Smooth muscle cell (in vitro differentiated cells): ENCODE results near the gene LRRC4C. TPM values are rescaled to one million over a fixed set of nuclear protein-coding genes. Genes with fewer than 3 reads are reported as not detected.

Source experiments
- DNase-seq: peaks from one replicate; lab custom pipeline; 2025; ENCODE audit not compliant: unreplicated experiment; lab: John Stamatoyannopoulos, UW
- H2AFZ ChIP-seq: fragments of 200-600 bp; sonication (generic); 2 replicates; pipeline ENCODE4 v1.6.0; 2016; ENCODE audit warnings: antibody characterized with exemption, low read depth, mild to moderate bottlenecking
- H3F3A ChIP-seq: fragments of 200-600 bp; sonication (generic); 2 replicates; pipeline ENCODE4 v1.6.0; 2017; ENCODE audit warnings: antibody characterized with exemption, low read depth
- H3K27ac ChIP-seq: fragments of 200-600 bp; sonication (generic); 2 replicates; pipeline ENCODE4 v1.5.1; 2016; ENCODE audit warnings: low read depth, mild to moderate bottlenecking
- H3K27me3 ChIP-seq: fragments of 200-600 bp; sonication (generic); 2 replicates; pipeline ENCODE4 v1.6.1; 2016; ENCODE audit warnings: low read depth, mild to moderate bottlenecking
- H3K36me3 ChIP-seq: fragments of 200-600 bp; sonication (generic); 2 replicates; pipeline ENCODE4 v1.5.1; 2016; ENCODE audit warnings: low read depth
- H3K4me1 ChIP-seq: fragments of 200-600 bp; sonication (generic); 2 replicates; pipeline ENCODE4 v1.5.1; 2016; ENCODE audit warnings: low read depth
- H3K4me2 ChIP-seq: fragments of 200-600 bp; sonication (generic); 2 replicates; pipeline ENCODE4 v1.6.0; 2016; ENCODE audit warnings: mild to moderate bottlenecking
- H3K4me3 ChIP-seq: fragments of 200-600 bp; sonication (generic); 2 replicates; pipeline ENCODE4 v1.5.1; 2016; ENCODE audit warnings: mild to moderate bottlenecking
- H3K79me2 ChIP-seq: fragments of 200-600 bp; sonication (generic); 2 replicates; pipeline ENCODE4 v1.6.0; 2016; ENCODE audit warnings: low read depth, mild to moderate bottlenecking
- H3K9ac ChIP-seq: fragments of 200-600 bp; sonication (generic); 2 replicates; pipeline ENCODE4 v1.6.0; 2016; ENCODE audit warnings: low read depth
- H3K9me3 ChIP-seq: fragments of 200-600 bp; sonication (generic); replicated peaks from 2 replicates; pipeline ENCODE4 v1.5.1; 2016; ENCODE audit warnings: low read depth
- H4K20me1 ChIP-seq: fragments of 200-600 bp; sonication (generic); 2 replicates; pipeline ENCODE4 v1.6.0; 2016; ENCODE audit warnings: low read depth
- WGBS: methylation state at CpG from one replicate; pipeline ENCODE4 v1.1.7; 2016; ENCODE audit warnings: low lambda C conversion rate; 5-methylcytosine and 5-hydroxymethylcytosine counted together
- polyA plus RNA-seq: library from polyadenylated mRNA; unstranded; fragments of >200 nt; fragmentation: Nextera tagmentation; extraction: Ambion mirVana; gene quantifications from 2 replicates; pipeline ENCODE4 v1.2.1, GENCODE V29; 2016
- total RNA-seq: library from RNA; depleted of rRNA; stranded (reverse); fragments of >200 nt; gene quantifications from 2 replicates; pipeline ENCODE4 v1.2.3, GENCODE V29; 2014
- TF ChIP-seq, protein P1 (sequence below): fragments of 200-600 bp; sonication (generic); IDR thresholded peaks from 2 replicates; pipeline ENCODE4 v1.5.1; 2017; ENCODE audit warnings: borderline replicate concordance, mild to moderate bottlenecking, antibody characterized with exemption; ENCODE audit not compliant: insufficient read depth, poor library complexity, severe bottlenecking

LRRC4C gene
- total and polyA plus RNA-seq, 2 experiments from 2014 or later, result 7.3 to 10.1 TPM

DNA sequence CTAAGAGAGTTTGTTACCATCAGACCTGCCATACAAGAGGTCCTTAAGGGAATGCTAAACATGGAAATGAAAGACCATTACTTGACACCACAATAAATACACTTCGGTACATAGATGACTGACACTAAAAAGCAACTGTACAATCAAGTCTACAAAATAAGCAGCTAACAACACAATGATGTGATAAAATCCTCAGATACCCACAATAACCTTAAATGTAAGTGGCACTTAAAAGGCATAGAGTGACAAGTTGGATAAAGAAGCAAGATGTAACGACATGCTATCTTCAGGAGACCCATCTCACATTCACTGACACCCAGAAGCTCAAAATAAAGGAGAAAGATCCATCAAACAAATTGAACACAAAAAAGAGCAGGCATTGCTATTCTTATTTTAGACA lies 107.6 kb downstream of the LRRC4C start:
- Histone ChIP-seq H4K20me1 (no peaks in the 10 kb centered on the region), H3K4me2 (no peak overlapping the region), H2AFZ (no peak overlapping the region), H3K4me3 (no peak overlapping the region), H3F3A (no peaks in the 10 kb centered on the region), H3K4me1 (no peaks in the 10 kb centered on the region), H3K27me3 (no peaks in the 10 kb centered on the region), H3K9ac (no peak overlapping the region), H3K79me2 (no peaks in the 10 kb centered on the region), H3K36me3 (no peaks in the 10 kb centered on the region), H3K27ac (no peak overlapping the region), H3K9me3 (no peaks in the 10 kb centered on the region)
- 90% methylated on average over 2 of the region's 2 CpGs for WGBS
- DNase-seq, result no peak
- TF ChIP-seq, protein P1, sequence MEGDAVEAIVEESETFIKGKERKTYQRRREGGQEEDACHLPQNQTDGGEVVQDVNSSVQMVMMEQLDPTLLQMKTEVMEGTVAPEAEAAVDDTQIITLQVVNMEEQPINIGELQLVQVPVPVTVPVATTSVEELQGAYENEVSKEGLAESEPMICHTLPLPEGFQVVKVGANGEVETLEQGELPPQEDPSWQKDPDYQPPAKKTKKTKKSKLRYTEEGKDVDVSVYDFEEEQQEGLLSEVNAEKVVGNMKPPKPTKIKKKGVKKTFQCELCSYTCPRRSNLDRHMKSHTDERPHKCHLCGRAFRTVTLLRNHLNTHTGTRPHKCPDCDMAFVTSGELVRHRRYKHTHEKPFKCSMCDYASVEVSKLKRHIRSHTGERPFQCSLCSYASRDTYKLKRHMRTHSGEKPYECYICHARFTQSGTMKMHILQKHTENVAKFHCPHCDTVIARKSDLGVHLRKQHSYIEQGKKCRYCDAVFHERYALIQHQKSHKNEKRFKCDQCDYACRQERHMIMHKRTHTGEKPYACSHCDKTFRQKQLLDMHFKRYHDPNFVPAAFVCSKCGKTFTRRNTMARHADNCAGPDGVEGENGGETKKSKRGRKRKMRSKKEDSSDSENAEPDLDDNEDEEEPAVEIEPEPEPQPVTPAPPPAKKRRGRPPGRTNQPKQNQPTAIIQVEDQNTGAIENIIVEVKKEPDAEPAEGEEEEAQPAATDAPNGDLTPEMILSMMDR, result no peak

DNA sequence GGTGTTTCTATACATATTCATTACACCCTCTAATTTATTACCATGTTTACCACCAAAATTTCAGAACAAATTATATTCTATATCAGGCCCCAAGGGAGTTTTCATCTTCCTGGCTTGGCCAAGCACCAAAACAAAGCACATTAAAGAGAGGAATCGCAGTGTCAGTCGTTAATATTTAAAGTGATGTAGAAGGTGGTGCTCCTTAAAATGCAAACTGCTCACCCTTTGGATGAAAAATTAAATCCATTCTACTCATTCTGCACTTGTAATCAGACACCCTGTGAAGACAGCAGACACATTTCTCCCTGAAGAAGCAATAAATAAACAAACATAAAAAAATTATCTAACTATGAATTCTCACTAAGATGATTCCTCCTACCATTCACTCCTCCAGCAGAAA lies 113.4 kb downstream of the LRRC4C start:
- Histone ChIP-seq H3F3A (no peaks in the 10 kb centered on the region), H2AFZ (no peak overlapping the region), H3K4me2 (no peak overlapping the region), H3K4me3 (no peak overlapping the region), H3K9ac (no peak overlapping the region), H4K20me1 (no peaks in the 10 kb centered on the region), H3K27ac (no peak overlapping the region), H3K4me1 (no peaks in the 10 kb centered on the region), H3K9me3 (no peaks in the 10 kb centered on the region), H3K27me3 (no peaks in the 10 kb centered on the region), H3K36me3 (no peaks in the 10 kb centered on the region), H3K79me2 (no peaks in the 10 kb centered on the region)
- TF ChIP-seq, protein P1, result no peak
- DNase-seq, result no peak
- 85% methylated on average over 2 of the region's 2 CpGs for WGBS

DNA sequence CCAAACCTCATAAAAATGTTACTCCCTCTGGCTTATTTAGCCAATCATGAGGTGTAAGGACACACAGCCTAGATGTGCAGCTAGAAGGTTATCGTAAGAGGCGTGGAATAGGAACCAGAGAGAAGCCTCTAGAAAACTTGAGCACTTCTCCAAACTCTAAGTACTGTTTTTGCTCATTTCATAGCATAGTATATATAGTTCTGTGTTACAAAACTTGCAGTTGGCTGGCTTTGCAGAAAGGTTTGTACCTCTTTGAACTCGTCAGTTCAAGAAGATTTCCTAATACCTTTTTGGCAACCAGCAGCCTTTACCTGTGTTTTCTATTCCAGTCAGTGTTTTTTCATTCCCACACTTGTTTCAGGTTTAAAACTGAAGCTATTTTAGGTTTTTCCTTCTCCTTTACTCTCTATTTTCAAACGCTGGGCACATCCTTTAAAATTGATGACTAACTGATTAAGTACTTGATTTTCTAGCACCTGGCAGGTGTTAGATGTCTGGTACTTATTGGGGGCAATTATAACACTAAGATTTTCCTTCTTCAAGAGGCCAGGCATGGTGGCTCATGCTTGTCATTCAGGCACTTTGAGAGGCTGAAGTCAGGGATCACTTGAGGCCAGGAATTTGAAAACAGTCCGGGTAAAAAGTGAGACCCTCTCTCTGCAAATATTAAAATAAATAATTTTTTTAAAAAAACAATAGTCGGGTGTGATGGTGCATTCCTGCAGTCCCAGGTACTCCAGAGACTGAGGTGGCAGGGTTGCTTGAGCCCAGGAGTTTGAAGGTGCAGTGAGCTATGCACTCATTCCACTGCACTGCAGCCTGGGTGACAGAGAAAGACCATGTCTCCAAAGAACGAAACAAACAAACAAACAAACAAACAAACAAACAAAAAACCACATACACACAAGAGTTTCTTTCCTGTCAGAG lies 125.2 kb downstream of the LRRC4C start:
- no peaks in the 10 kb centered on the region for H3K9me3 ChIP-seq
- no peaks in the 10 kb centered on the region for H3K79me2 ChIP-seq
- H3K4me2 ChIP-seq, result no peak overlapping the region
- WGBS, result 88% methylated on average over 7 of the region's 7 CpGs
- no peaks in the 10 kb centered on the region for H3K4me1 ChIP-seq
- no peaks in the 10 kb centered on the region for H3K36me3 ChIP-seq
- TF ChIP-seq, protein P1, result no peak
- H3K27me3 ChIP-seq, result no peaks in the 10 kb centered on the region
- no peak overlapping the region for H2AFZ ChIP-seq
- no peak overlapping the region for H3K9ac ChIP-seq
- no peak overlapping the region for H3K27ac ChIP-seq
- no peak for DNase-seq
- no peak overlapping the region for H3K4me3 ChIP-seq
- no peaks in the 10 kb centered on the region for H3F3A ChIP-seq
- no peaks in the 10 kb centered on the region for H4K20me1 ChIP-seq
